ENCODE measurements around the gene CARMIL3.

DNA sequence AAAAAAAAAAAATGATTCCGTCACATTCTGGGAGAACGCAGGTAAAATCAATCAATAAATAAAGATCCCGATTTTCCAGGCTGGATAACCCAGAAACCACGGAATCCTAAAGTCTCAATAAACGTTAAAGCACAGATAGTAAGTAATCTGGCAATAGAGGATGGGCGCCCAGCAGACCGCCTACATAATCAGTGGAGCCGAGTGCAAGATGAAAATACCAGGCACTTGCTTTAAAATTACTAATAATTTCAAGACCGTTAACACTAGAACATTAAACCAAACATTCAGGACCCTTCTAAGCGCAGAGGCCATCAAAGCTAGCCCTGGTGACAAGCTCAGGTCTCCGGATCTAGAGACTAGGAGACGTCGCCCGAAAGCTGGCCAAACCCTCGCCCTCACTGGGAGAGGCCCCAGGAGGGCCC lies 61.6 kb downstream of the CARMIL3 start:
- TF ChIP-seq POLR2AphosphoS5 (IDR thresholded peaks at IDR 0.05; ENCODE audit: low read depth, low read length) (no peak), TAF1 (IDR thresholded peaks at IDR 0.05; ENCODE audit: borderline replicate concordance, low read depth, low read length) (no peak)
